K562 (cell line): Measurements from ENCODE around the gene METTL15. TPM values are rescaled to one million over a fixed set of nuclear protein-coding genes. Genes with fewer than 3 reads are reported as not detected.

Experiments
- ATAC-seq: fragments of 200-7000 bp; cut with Tn5 transposase; 3 replicates; pipeline ENCODE4 v1.9.1; 2020; ENCODE audit warnings: moderate library complexity
- BruUV-seq: library from RNA; stranded (reverse); fragments of 400-500 nt; replicated peaks from 2 replicates; lab custom pipeline; 2021; lab: Mats Ljungman, UMichigan
- CTCF ChIA-PET: fragments of 300-600 bp; formaldehyde crosslinking; extraction: SDS; loops from one replicate; lab custom pipeline; 2021; ENCODE audit warnings: low intra/inter-chr PET ratio; lab: Yijun Ruan, JAX
- POLR2A ChIA-PET: fragments of 300-600, 350-650 bp; sonication (Branson Sonifier 250); formaldehyde crosslinking; extraction: SDS; loops from one replicate; lab custom pipeline; 2021; ENCODE audit warnings: antibody characterized with exemption, inconsistent platforms; lab: Yijun Ruan, JAX
- DNase-seq, 4 experiments: peaks; one replicate each; pipeline versions ENCODE4 v3.0.0 to v3.0.0-alpha.2; 2011 to 2018; ENCODE audit warnings: low spot score in 3 of 4, mixed read lengths in 3 of 4; ENCODE audit errors: extremely low read depth in 1 of 4
- FAIRE-seq: peaks from 2 replicates; lab custom pipeline; 2011; peaks lifted over from hg19 to GRCh38; lab: Jason Lieb, UNC
- H2AFZ ChIP-seq: 2 replicates; pipeline ENCODE4 v1.6.0; 2011; ENCODE audit warnings: low read depth, low read length, control low read depth, inconsistent platforms
- H3K27ac ChIP-seq: fragments of 200-600 bp; 3 replicates; pipeline ENCODE4 v1.8.0; 2011; ENCODE audit warnings: low read depth, mild to moderate bottlenecking, control low read depth, inconsistent platforms, low read length, moderate library complexity, mixed read lengths; ENCODE audit errors: extremely low read depth
- H3K27me3 ChIP-seq, 2 experiments: fragments of 300-600 bp in 1 of 2; 2 replicates in 1 of 2; 3 replicates in 1 of 2; pipeline versions ENCODE4 v1.6.0 to v1.8.0; 2011; ENCODE audit warnings: inconsistent platforms in 2 of 2, low read length in 2 of 2, mild to moderate bottlenecking in 1 of 2, mixed read lengths in 1 of 2, moderate library complexity in 1 of 2; ENCODE audit not compliant: control insufficient read depth in 2 of 2, insufficient read depth in 2 of 2
- H3K36me3 ChIP-seq: fragments of 300-600 bp; 3 replicates; pipeline ENCODE4 v1.8.0; 2011; ENCODE audit warnings: mild to moderate bottlenecking, low read length, inconsistent platforms; ENCODE audit not compliant: control insufficient read depth, insufficient read depth
- H3K4me1 ChIP-seq, 2 experiments: fragments of 200-600 bp in 1 of 2; replicated peaks in 1 of 2; 2 replicates in 1 of 2; 3 replicates in 1 of 2; pipeline versions ENCODE4 v1.5.1 to v1.8.0; 2011; ENCODE audit warnings: inconsistent platforms in 2 of 2, low read length in 2 of 2, mild to moderate bottlenecking in 1 of 2, mixed read lengths in 1 of 2, moderate library complexity in 1 of 2; ENCODE audit not compliant: control insufficient read depth in 2 of 2, insufficient read depth in 2 of 2
- H3K4me2 ChIP-seq: 2 replicates; pipeline ENCODE4 v1.6.1; 2011; ENCODE audit warnings: low read length, control low read depth, inconsistent platforms, mixed read lengths; ENCODE audit not compliant: insufficient read depth
- H3K4me3 ChIP-seq: fragments of 200-600 bp; sonication (generic), shearing (Covaris generic); 2 replicates; pipeline ENCODE4 v1.5.1; 2016; ENCODE audit warnings: control low read depth, inconsistent platforms
- H3K79me2 ChIP-seq: fragments of 200-600 bp; 3 replicates; pipeline ENCODE4 v1.8.0; 2011; ENCODE audit warnings: low read length, inconsistent platforms; ENCODE audit not compliant: control insufficient read depth, insufficient read depth
- H3K9ac ChIP-seq, 2 experiments: 2 replicates each; pipeline versions ENCODE4 v1.6.0 to v1.6.1; 2011; ENCODE audit warnings: low read depth in 2 of 2, low read length in 2 of 2, control low read depth in 1 of 2, inconsistent platforms in 1 of 2, mild to moderate bottlenecking in 1 of 2, mixed read lengths in 1 of 2; ENCODE audit not compliant: insufficient read depth in 1 of 2
- H3K9me1 ChIP-seq: one replicate; pipeline ENCODE4 v1.6.0; 2011; ENCODE audit warnings: inconsistent platforms, mild to moderate bottlenecking, low read length, moderate library complexity; ENCODE audit not compliant: control insufficient read depth, insufficient read depth
- H3K9me3 ChIP-seq: replicated peaks from 2 replicates; pipeline ENCODE4 v1.5.1; 2011; ENCODE audit warnings: low read depth, low read length, inconsistent platforms; ENCODE audit not compliant: control insufficient read depth, insufficient read depth
- H4K20me1 ChIP-seq: replicated peaks from 2 replicates; pipeline ENCODE4 v1.6.1; 2011; ENCODE audit warnings: low read length, inconsistent platforms, mixed read lengths; ENCODE audit not compliant: control insufficient read depth, insufficient read depth
- BHLHE40 ChIP-seq: IDR thresholded peaks from 2 replicates; pipeline ENCODE4 v1.6.1; 2011; ENCODE audit warnings: low read length, improper control_type of control experiment
- CCNT2 ChIP-seq: IDR thresholded peaks from 2 replicates; pipeline ENCODE4 v1.6.1; 2011; ENCODE audit warnings: borderline replicate concordance, low read depth, mild to moderate bottlenecking, moderate library complexity, mixed read lengths, low read length; ENCODE audit not compliant: insufficient read length; ENCODE audit errors: extremely low read depth
- CHD1 ChIP-seq: fragments of 200-600 bp; sonication (generic); IDR thresholded peaks from one replicate; pipeline ENCODE4 v1.6.1; 2012; ENCODE audit warnings: mild to moderate bottlenecking, moderate library complexity, low read length, inconsistent platforms
- DPF2 ChIP-seq: fragments of 450-650 bp; IDR thresholded peaks from 2 replicates; pipeline ENCODE4 v1.6.1; 2016
- HOXB6 ChIP-seq: fragments of 250-450 bp; sonication (Bioruptor Pico); IDR thresholded peaks from 2 replicates; pipeline ENCODE4 v1.5.1; 2022; ENCODE audit warnings: mild to moderate bottlenecking, borderline replicate concordance
- LCOR ChIP-seq: sonication (generic); formaldehyde crosslinking; IDR thresholded peaks from 2 replicates; pipeline ENCODE4 v1.8.0; 2022; ENCODE audit warnings: mild to moderate bottlenecking, missing genetic modification reagents
- MEF2D ChIP-seq: conservative IDR thresholded peaks from 2 replicates; pipeline ENCODE4 v1.6.1; 2016; ENCODE audit warnings: low read depth, missing genetic modification characterization, missing compliant biosample characterization
- MTA3 ChIP-seq: fragments of 450-650 bp; formaldehyde crosslinking; IDR thresholded peaks from 2 replicates; pipeline ENCODE4 v1.6.1; 2017; ENCODE audit warnings: mild to moderate bottlenecking, borderline replicate concordance
- NELFE ChIP-seq: IDR thresholded peaks from 2 replicates; pipeline ENCODE4 v1.6.1; 2011; ENCODE audit warnings: mild to moderate bottlenecking; ENCODE audit not compliant: insufficient read depth, insufficient read length
- NFIX ChIP-seq: fragments of 250-450 bp; sonication (Bioruptor Pico); IDR thresholded peaks from 2 replicates; pipeline ENCODE4 v1.4.0; 2020; ENCODE audit warnings: low read depth, mild to moderate bottlenecking, moderate library complexity
- RFX1 ChIP-seq: fragments of 450-650 bp; IDR thresholded peaks from 2 replicates; pipeline ENCODE4 v1.6.1; 2016; ENCODE audit warnings: mild to moderate bottlenecking, moderate library complexity
- RHOXF2B ChIP-seq: fragments of 250-450 bp; sonication (Bioruptor Pico); conservative IDR thresholded peaks from 2 replicates; pipeline ENCODE4 v1.5.1; 2021
- SAFB ChIP-seq: fragments of 200-400 bp; formaldehyde crosslinking; IDR thresholded peaks from 2 replicates; pipeline ENCODE4 v1.6.1; 2017; ENCODE audit warnings: low read depth, low read length, borderline replicate concordance
- SMARCC2 ChIP-seq: fragments of 450-650 bp; IDR thresholded peaks from 2 replicates; pipeline ENCODE4 v1.6.1; 2017; ENCODE audit warnings: antibody characterized with exemption, moderate library complexity, mild to moderate bottlenecking, low read depth
- THRAP3 ChIP-seq: fragments of 450-650 bp; IDR thresholded peaks from 2 replicates; pipeline ENCODE4 v1.6.1; 2016; ENCODE audit warnings: mild to moderate bottlenecking, inconsistent platforms, borderline replicate concordance
- ZNF444 ChIP-seq: fragments of 250-450 bp; sonication (Bioruptor Pico); IDR thresholded peaks from 2 replicates; pipeline ENCODE4 v1.4.0; 2020; ENCODE audit warnings: mild to moderate bottlenecking, moderate library complexity
- ZNF445 ChIP-seq: fragments of 250-450 bp; sonication (Bioruptor Pico); IDR thresholded peaks from 2 replicates; pipeline ENCODE4 v1.4.0; 2020; ENCODE audit warnings: low read depth, mild to moderate bottlenecking, moderate library complexity
- ZNF668 ChIP-seq: fragments of 250-450 bp; sonication (Bioruptor Pico); IDR thresholded peaks from 2 replicates; pipeline ENCODE4 v1.8.0; 2022; ENCODE audit warnings: mild to moderate bottlenecking, inconsistent platforms
- WGBS: fragments of 100-300 bp; shearing (Covaris generic); methylation state at CpG from one replicate; pipeline ENCODE4 v1.1.6; 2016; ENCODE audit warnings: low coverage, mixed read lengths; ENCODE audit not compliant: insufficient coverage; ENCODE audit errors: missing lambda C conversion rate; 5-methylcytosine and 5-hydroxymethylcytosine counted together
- in situ Hi-C: fragments of 300-500 bp; cut with MboI; formaldehyde crosslinking; loops from 4 replicates; pipeline ENCODE4 v1.15.0; 2018; ENCODE audit warnings: inconsistent platforms, mixed read lengths
- intact Hi-C: fragments of 100-400 bp; cut with micrococcal nuclease; formaldehyde crosslinking; loops from 2 replicates; pipeline ENCODE4 v1.14.2; 2022
- polyA plus RNA-seq, 8 experiments: library from polyadenylated mRNA; depleted of rRNA in 4 of 8; stranded (reverse) in 5 of 8; unstranded in 3 of 8; fragments of >200 nt; fragmentation: Nextera tagmentation in 2 of 8; fragmentation: Illumina TruSeq in 1 of 8; extraction: Ambion mirVana in 2 of 8; extraction: Trizol in 1 of 8; gene quantifications; 2 replicates each; pipeline versions ENCODE4 v1.2.1 to v1.2.3, GENCODE V29; 2011 to 2014; ENCODE audit warnings: inconsistent platforms in 1 of 8, missing spikeins in 1 of 8
- total RNA-seq, 7 experiments: library from RNA; depleted of rRNA in 6 of 7; stranded (reverse); fragments of >200 nt in 6 of 7; fragmentation: Illumina TruSeq in 2 of 7; extraction: Trizol in 2 of 7; gene quantifications; 2 replicates each; pipeline versions ENCODE4 v1.2.1 to v1.2.3, GENCODE V29; 2011 to 2021; ENCODE audit warnings: low replicate concordance in 1 of 7
- TF ChIP-seq, protein P1 (sequence below): fragments of 450-650 bp; IDR thresholded peaks from 2 replicates; pipeline ENCODE4 v1.7.1; 2018; ENCODE audit warnings: mild to moderate bottlenecking, low read depth; ENCODE audit not compliant: partially characterized antibody
- TF ChIP-seq, protein P2 (sequence below): fragments of 250-450 bp; sonication (Bioruptor Pico); IDR thresholded peaks from 2 replicates; pipeline ENCODE4 v1.6.1; 2021; ENCODE audit warnings: mild to moderate bottlenecking

The METTL15 gene
- total and polyA plus RNA-seq, 9 of the 15 experiments (the other 6 are each of a cell fraction or from before 2014, with no cell fraction given), result 10.7 to 21.7 (median 15.9) TPM

DNA sequence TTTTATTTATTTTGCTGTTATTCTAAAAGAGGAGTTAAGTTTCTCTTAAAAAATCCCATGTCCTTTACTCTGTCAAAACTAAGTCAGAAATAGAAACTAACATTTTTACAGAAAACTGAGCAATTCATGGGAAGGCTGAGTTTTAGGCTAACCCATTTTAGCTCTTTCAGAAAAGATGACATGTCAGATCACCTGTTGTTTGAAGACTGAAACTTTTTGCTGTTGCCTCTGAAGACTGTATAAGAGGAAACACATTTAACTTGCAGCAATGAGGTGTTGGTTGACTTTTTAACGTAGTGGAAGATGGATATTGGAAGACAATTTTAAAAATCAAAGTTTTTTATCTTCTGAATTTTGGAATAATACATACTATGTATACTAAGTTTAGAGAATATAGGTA is 115.4 kb downstream of the METTL15 start (continued):
- TF ChIP-seq CCNT2 (no peak), MTA3 (no peak), HOXB6 (CRISPR knock-in tag) (no peak), DPF2 (no peak), MEF2D (no peak)
- TF ChIP-seq, protein P1, sequence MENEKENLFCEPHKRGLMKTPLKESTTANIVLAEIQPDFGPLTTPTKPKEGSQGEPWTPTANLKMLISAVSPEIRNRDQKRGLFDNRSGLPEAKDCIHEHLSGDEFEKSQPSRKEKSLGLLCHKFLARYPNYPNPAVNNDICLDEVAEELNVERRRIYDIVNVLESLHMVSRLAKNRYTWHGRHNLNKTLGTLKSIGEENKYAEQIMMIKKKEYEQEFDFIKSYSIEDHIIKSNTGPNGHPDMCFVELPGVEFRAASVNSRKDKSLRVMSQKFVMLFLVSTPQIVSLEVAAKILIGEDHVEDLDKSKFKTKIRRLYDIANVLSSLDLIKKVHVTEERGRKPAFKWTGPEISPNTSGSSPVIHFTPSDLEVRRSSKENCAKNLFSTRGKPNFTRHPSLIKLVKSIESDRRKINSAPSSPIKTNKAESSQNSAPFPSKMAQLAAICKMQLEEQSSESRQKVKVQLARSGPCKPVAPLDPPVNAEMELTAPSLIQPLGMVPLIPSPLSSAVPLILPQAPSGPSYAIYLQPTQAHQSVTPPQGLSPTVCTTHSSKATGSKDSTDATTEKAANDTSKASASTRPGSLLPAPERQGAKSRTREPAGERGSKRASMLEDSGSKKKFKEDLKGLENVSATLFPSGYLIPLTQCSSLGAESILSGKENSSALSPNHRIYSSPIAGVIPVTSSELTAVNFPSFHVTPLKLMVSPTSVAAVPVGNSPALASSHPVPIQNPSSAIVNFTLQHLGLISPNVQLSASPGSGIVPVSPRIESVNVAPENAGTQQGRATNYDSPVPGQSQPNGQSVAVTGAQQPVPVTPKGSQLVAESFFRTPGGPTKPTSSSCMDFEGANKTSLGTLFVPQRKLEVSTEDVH, result no peak

DNA sequence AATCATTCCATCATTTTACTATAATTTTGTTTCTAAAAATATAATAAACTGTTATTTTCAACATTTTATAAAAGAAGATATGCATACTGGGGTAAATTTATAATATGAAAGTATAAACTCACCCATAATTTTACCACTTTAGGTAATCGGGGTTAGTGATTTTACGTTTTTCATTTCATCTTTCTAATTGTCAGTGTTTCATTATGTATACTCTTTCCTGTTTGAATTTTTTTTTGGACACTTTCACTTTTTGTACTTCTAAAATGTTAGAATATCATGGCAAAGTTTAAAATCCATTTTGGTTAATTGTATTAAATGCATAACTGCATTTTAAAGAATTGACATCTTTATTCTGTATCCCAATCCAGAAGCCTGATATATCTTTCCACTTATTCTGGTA is 115.8 kb downstream of the METTL15 start:
- no peaks in the 10 kb centered on the region for H3K9me1 ChIP-seq
- H3K27ac ChIP-seq, result no peak overlapping the region
- H3K4me2 ChIP-seq, result no peak overlapping the region
- H3K9me3 ChIP-seq, result no peaks in the 10 kb centered on the region
- CTCF ChIA-PET, result no interaction called here
- TF ChIP-seq BHLHE40 (no peak), ZNF444 (CRISPR knock-in tag) (no peak), LCOR (CRISPR knock-in tag) (no peak), ZNF668 (no peak), SMARCC2 (no peak), NELFE (no peak), SAFB (no peak), NFIX (no peak), RFX1 (no peak), ZNF445 (CRISPR knock-in tag) (no peak), THRAP3 (no peak), RHOXF2B (CRISPR knock-in tag) (no peak), CHD1 (no peak)
- TF ChIP-seq, protein P2, sequence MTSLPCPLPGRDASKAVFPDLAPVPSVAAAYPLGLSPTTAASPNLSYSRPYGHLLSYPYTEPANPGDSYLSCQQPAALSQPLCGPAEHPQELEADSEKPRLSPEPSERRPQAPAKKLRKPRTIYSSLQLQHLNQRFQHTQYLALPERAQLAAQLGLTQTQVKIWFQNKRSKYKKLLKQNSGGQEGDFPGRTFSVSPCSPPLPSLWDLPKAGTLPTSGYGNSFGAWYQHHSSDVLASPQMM (CRISPR knock-in tag), result no peak
- no peaks in the 10 kb centered on the region for H3K27me3 ChIP-seq
- H2AFZ ChIP-seq, result no peak overlapping the region
- H3K79me2 ChIP-seq, result no peaks in the 10 kb centered on the region
- DNase-seq (no peak), FAIRE-seq (no peak), ATAC-seq (no peak)
- POLR2A ChIA-PET, result no interaction called here
- in situ Hi-C loops, result no loop called here
- BruUV-seq, result no TSS peak
- no peaks in the 10 kb centered on the region for H3K4me1 ChIP-seq
- H3K9ac ChIP-seq, result no peak overlapping the region
- H3K4me3 ChIP-seq, result no peak overlapping the region
- 94% methylated on average over 2 of the region's 2 CpGs for WGBS
- no peaks in the 10 kb centered on the region for H4K20me1 ChIP-seq
- H3K36me3 ChIP-seq, result no peaks in the 10 kb centered on the region
- intact Hi-C loops, result no loop called here
